Neural cell (in vitro differentiated cells): Measurements from ENCODE around the gene HBA2. TPM values are rescaled to one million over a fixed set of nuclear protein-coding genes. Genes with fewer than 3 reads are reported as not detected.

Experiments used
- H2AFZ ChIP-seq: fragments of 200-600, 300-800 bp; sonication (generic), shearing (Covaris generic); 2 replicates; pipeline ENCODE4 v1.6.0; 2014; ENCODE audit warnings: low read depth, mild to moderate bottlenecking, antibody characterized with exemption, low read length, moderate library complexity
- H3F3A ChIP-seq: fragments of 200-600 bp; shearing (Covaris generic); 2 replicates; pipeline ENCODE4 v1.6.1; 2016; ENCODE audit warnings: mild to moderate bottlenecking, moderate library complexity, mixed read lengths, antibody characterized with exemption, low read length; ENCODE audit not compliant: insufficient read depth, poor library complexity, severe bottlenecking
- H3K27ac ChIP-seq: fragments of 200-600, 300-800 bp; sonication (generic), shearing (Covaris generic); 2 replicates; pipeline ENCODE4 v1.5.1; 2014; ENCODE audit warnings: mild to moderate bottlenecking, low read length, moderate library complexity
- H3K27me3 ChIP-seq: fragments of 300-800, 200-600 bp; sonication (generic), shearing (Covaris generic); 2 replicates; pipeline ENCODE4 v1.6.0; 2014; ENCODE audit warnings: mild to moderate bottlenecking, low read depth, low read length, moderate library complexity; ENCODE audit not compliant: insufficient read depth
- H3K36me3 ChIP-seq: fragments of 300-800, 200-600 bp; sonication (generic), shearing (Covaris generic); 2 replicates; pipeline ENCODE4 v1.5.1; 2014; ENCODE audit warnings: mild to moderate bottlenecking, antibody characterized with exemption, low read length, moderate library complexity; ENCODE audit not compliant: insufficient read depth
- H3K4me2 ChIP-seq: fragments of 300-800, 200-600 bp; sonication (generic), shearing (Covaris generic); 2 replicates; pipeline ENCODE4 v1.6.0; 2014; ENCODE audit warnings: mild to moderate bottlenecking, low read length
- H3K4me3 ChIP-seq: fragments of 300-800, 200-600 bp; sonication (generic), shearing (Covaris generic); 2 replicates; pipeline ENCODE4 v1.5.1; 2014; ENCODE audit warnings: mild to moderate bottlenecking, low read length, moderate library complexity
- H3K79me2 ChIP-seq: fragments of 200-600 bp; shearing (Covaris generic); replicated peaks from 2 replicates; pipeline ENCODE4 v1.6.0; 2014; ENCODE audit warnings: mild to moderate bottlenecking, low read length, moderate library complexity; ENCODE audit not compliant: insufficient read depth
- H3K9ac ChIP-seq: fragments of 300-800, 200-600 bp; sonication (generic), shearing (Covaris generic); 2 replicates; pipeline ENCODE4 v1.6.1; 2016; ENCODE audit warnings: mild to moderate bottlenecking, low read length, mixed read lengths
- H3K9me2 ChIP-seq: fragments of 200-600 bp; shearing (Covaris generic); 2 replicates; pipeline ENCODE4 v1.6.1; 2016; ENCODE audit warnings: mild to moderate bottlenecking, low read length, mixed read lengths; ENCODE audit not compliant: insufficient read depth
- H3K9me3 ChIP-seq: fragments of 200-600, 300-800 bp; sonication (generic), shearing (Covaris generic); 2 replicates; pipeline ENCODE4 v1.6.1; 2016; ENCODE audit warnings: mild to moderate bottlenecking, mixed run types, low read length, moderate library complexity, mixed read lengths
- H4K20me1 ChIP-seq: fragments of 200-600 bp; shearing (Covaris generic); 2 replicates; pipeline ENCODE4 v1.6.1; 2016; ENCODE audit warnings: mild to moderate bottlenecking, mixed run types; ENCODE audit not compliant: insufficient read depth
- CTCF ChIP-seq: fragments of 450-650 bp; IDR thresholded peaks from 2 replicates; pipeline ENCODE4 v1.5.1; 2014; ENCODE audit warnings: antibody characterized with exemption, mild to moderate bottlenecking, moderate library complexity; ENCODE audit not compliant: poor library complexity, severe bottlenecking
- EP300 ChIP-seq: fragments of 450-650 bp; conservative IDR thresholded peaks from 2 replicates; pipeline ENCODE4 v1.6.1; 2014; ENCODE audit warnings: antibody characterized with exemption, mild to moderate bottlenecking, moderate library complexity; ENCODE audit not compliant: poor library complexity, severe bottlenecking
- EZH2 ChIP-seq: fragments of 200-600, 300-800 bp; shearing (Covaris generic), sonication (generic); IDR thresholded peaks from 2 replicates; pipeline ENCODE4 v1.6.1; 2014; ENCODE audit warnings: antibody characterized with exemption, low read length, borderline replicate concordance, mild to moderate bottlenecking; ENCODE audit not compliant: insufficient read depth, poor library complexity, severe bottlenecking
- MXI1 ChIP-seq: fragments of 450-650 bp; conservative IDR thresholded peaks from 2 replicates; pipeline ENCODE4 v1.6.1; 2014; ENCODE audit warnings: antibody characterized with exemption, mild to moderate bottlenecking; ENCODE audit not compliant: poor library complexity, severe bottlenecking
- POLR2AphosphoS5 ChIP-seq: IDR thresholded peaks from 2 replicates; pipeline ENCODE4 v1.6.1; 2012
- RAD21 ChIP-seq: fragments of 450-650 bp; conservative IDR thresholded peaks from 2 replicates; pipeline ENCODE4 v1.6.1; 2014; ENCODE audit warnings: antibody characterized with exemption, mild to moderate bottlenecking, moderate library complexity
- REST ChIP-seq: IDR thresholded peaks from 2 replicates; pipeline ENCODE4 v1.6.1; 2012; ENCODE audit warnings: borderline replicate concordance
- SMC3 ChIP-seq: fragments of 450-650 bp; conservative IDR thresholded peaks from 2 replicates; pipeline ENCODE4 v1.6.1; 2014; ENCODE audit warnings: antibody characterized with exemption, mild to moderate bottlenecking, moderate library complexity; ENCODE audit not compliant: poor library complexity
- TAF1 ChIP-seq: IDR thresholded peaks from 2 replicates; pipeline ENCODE4 v1.6.1; 2012; ENCODE audit warnings: low read depth
- polyA plus RNA-seq: library from polyadenylated mRNA; depleted of rRNA; stranded (reverse); fragments of >200 nt; gene quantifications from 2 replicates; pipeline ENCODE4 v1.2.3, GENCODE V29; 2014

Gene HBA2
- polyA plus RNA-seq, 1 donor from 2014 or later = not detected

GRCh38 chr16:133716-134115 lies 39.0 kb upstream of the HBA2 start:
- H2AFZ ChIP-seq = no peak overlapping the region
- TF ChIP-seq POLR2AphosphoS5 = no peak
- no peak for TF ChIP-seq SMC3
- no peak for TF ChIP-seq EP300
- no peak for TF ChIP-seq RAD21
- no peak for TF ChIP-seq EZH2
- TF ChIP-seq REST = no peak
- TF ChIP-seq MXI1 = no peak
- no peak for TF ChIP-seq TAF1

GRCh38 chr16:138049-138417 lies 34.6 kb upstream of the HBA2 start:
- no peaks in the 10 kb centered on the region for H3F3A ChIP-seq
- peak overlapping the region; percentile 87 for H3K9ac ChIP-seq
- H3K9me2 ChIP-seq = no peaks in the 10 kb centered on the region
- H3K9me3 ChIP-seq = no peaks in the 10 kb centered on the region
- H3K36me3 ChIP-seq = no peaks in the 10 kb centered on the region
- H3K27me3 ChIP-seq = no peaks in the 10 kb centered on the region
- peak overlapping the region; percentile 99 for H2AFZ ChIP-seq
- H3K27ac ChIP-seq = peak overlapping the region; percentile 84
- no peaks in the 10 kb centered on the region for H3K79me2 ChIP-seq
- peak overlapping the region; percentile 84 for H3K4me3 ChIP-seq
- no peaks in the 10 kb centered on the region for H4K20me1 ChIP-seq
- TF ChIP-seq MXI1 (no peak), CTCF (no peak), EZH2 (no peak)
- H3K4me2 ChIP-seq = peak overlapping the region; percentile 58

More at GRCh38 chr16:133716-134115, 39.0 kb upstream of the HBA2 start:
- Histone ChIP-seq H3K27ac (no peak overlapping the region), H4K20me1 (no peaks in the 10 kb centered on the region), H3K9ac (no peak overlapping the region), H3K9me2 (no peaks in the 10 kb centered on the region), H3K79me2 (no peaks in the 10 kb centered on the region), H3K9me3 (no peaks in the 10 kb centered on the region), H3K27me3 (no peaks in the 10 kb centered on the region), H3K4me3 (no peak overlapping the region), H3K4me2 (no peak overlapping the region), H3F3A (no peaks in the 10 kb centered on the region), H3K36me3 (no peaks in the 10 kb centered on the region)
